Panc1 (cell line): ENCODE data around the gene PKMYT1. TPM values are rescaled to one million over a fixed set of nuclear protein-coding genes. Genes with fewer than 3 reads are reported as not detected.

Experiments used
- ATAC-seq: fragments of 200-7000 bp; cut with Tn5 transposase; 2 replicates; pipeline ENCODE4 v1.9.1; 2020; ENCODE audit warnings: mild to moderate bottlenecking, moderate library complexity
- BruUV-seq: library from RNA; stranded (reverse); fragments of 400-500 nt; replicated peaks from 2 replicates; lab custom pipeline; 2021; lab: Mats Ljungman, UMichigan
- CTCF ChIA-PET: fragments of 300-600 bp; sonication (Branson Sonifier 250); formaldehyde crosslinking; loops from one replicate; lab custom pipeline; 2022; ENCODE audit warnings: antibody characterized with exemption; lab: Charles Lee
- POLR2A ChIA-PET: fragments of 300-600 bp; sonication (Branson Sonifier 250); formaldehyde crosslinking; loops from one replicate; lab custom pipeline; 2022; ENCODE audit warnings: antibody characterized with exemption; lab: Charles Lee
- DNase-seq: peaks from one replicate; pipeline ENCODE4 v3.0.0-alpha.2; 2010; ENCODE audit warnings: low read depth, low spot score
- H3K27ac ChIP-seq: 2 replicates; pipeline ENCODE4 v1.5.1; 2011; ENCODE audit warnings: mild to moderate bottlenecking, low read length, inconsistent platforms
- H3K27me3 ChIP-seq: fragments of 200-500 bp; sonication (Bioruptor generic); 2 replicates; pipeline ENCODE4 v1.6.0; 2014; ENCODE audit warnings: low read length, inconsistent platforms; ENCODE audit not compliant: control insufficient read depth, insufficient read depth
- H3K36me3 ChIP-seq: fragments of 200-500 bp; sonication (Bioruptor generic); 2 replicates; pipeline ENCODE4 v1.5.1; 2014; ENCODE audit warnings: inconsistent platforms, mild to moderate bottlenecking, low read length, moderate library complexity; ENCODE audit not compliant: control insufficient read depth, insufficient read depth
- H3K4me1 ChIP-seq: 2 replicates; pipeline ENCODE4 v1.5.1; 2011; ENCODE audit warnings: inconsistent platforms, mild to moderate bottlenecking, low read length, moderate library complexity; ENCODE audit not compliant: control insufficient read depth, insufficient read depth
- H3K4me3 ChIP-seq, 2 experiments: 2 replicates each; pipeline ENCODE4 v1.5.1; 2011 to 2012; ENCODE audit warnings: low read depth in 2 of 2, low read length in 2 of 2, mild to moderate bottlenecking in 2 of 2, inconsistent platforms in 1 of 2, moderate library complexity in 1 of 2
- H3K9me3 ChIP-seq: fragments of 200-500 bp; sonication (Bioruptor generic); 2 replicates; pipeline ENCODE4 v1.5.1; 2014; ENCODE audit warnings: low read depth, mild to moderate bottlenecking, inconsistent platforms, low read length, moderate library complexity; ENCODE audit not compliant: control insufficient read depth, insufficient read depth
- POLR2AphosphoS5 ChIP-seq: IDR thresholded peaks from 2 replicates; pipeline ENCODE4 v1.6.1; 2012; ENCODE audit warnings: mild to moderate bottlenecking, low read depth, low read length, moderate library complexity
- SIN3A ChIP-seq: IDR thresholded peaks from 2 replicates; pipeline ENCODE4 v1.6.1; 2012; ENCODE audit warnings: low read depth, mild to moderate bottlenecking, low read length, moderate library complexity, borderline replicate concordance; ENCODE audit not compliant: insufficient read depth
- TCF7L2 ChIP-seq: IDR thresholded peaks from 2 replicates; pipeline ENCODE4 v1.6.1; 2011; ENCODE audit warnings: mild to moderate bottlenecking, low read depth, low read length, inconsistent platforms
- in situ Hi-C: cut with HindIII; loops from 2 replicates; pipeline ENCODE4 v1.10.0; 2016; ENCODE audit warnings: low sequenced_read_pairs, low pct_unique_long_range_greater_than_20kb
- intact Hi-C: fragments of 100-400 bp; cut with micrococcal nuclease; formaldehyde crosslinking; loops from one replicate; pipeline ENCODE4 v1.10.0; 2022; ENCODE audit not compliant: unreplicated experiment
- total RNA-seq: library from RNA; stranded (reverse); gene quantifications from one replicate; pipeline ENCODE4 v1.2.1, GENCODE V29; 2021; ENCODE audit not compliant: unreplicated experiment
- TF ChIP-seq, protein P1 (sequence below): fragments of 450-650 bp; IDR thresholded peaks from 2 replicates; pipeline ENCODE4 v1.5.1; 2017; ENCODE audit warnings: mild to moderate bottlenecking
- TF ChIP-seq, protein P2 (sequence below), 2 experiments: IDR thresholded peaks; 2 replicates each; pipeline ENCODE4 v1.6.1; 2011 to 2012; ENCODE audit warnings: low read depth in 2 of 2, control low read depth in 1 of 2, low read length in 1 of 2, mild to moderate bottlenecking in 1 of 2, moderate library complexity in 1 of 2; ENCODE audit not compliant: insufficient read depth in 1 of 2

The PKMYT1 gene
- total RNA-seq, 1 experiment from 2014 or later: 105 TPM

DNA sequence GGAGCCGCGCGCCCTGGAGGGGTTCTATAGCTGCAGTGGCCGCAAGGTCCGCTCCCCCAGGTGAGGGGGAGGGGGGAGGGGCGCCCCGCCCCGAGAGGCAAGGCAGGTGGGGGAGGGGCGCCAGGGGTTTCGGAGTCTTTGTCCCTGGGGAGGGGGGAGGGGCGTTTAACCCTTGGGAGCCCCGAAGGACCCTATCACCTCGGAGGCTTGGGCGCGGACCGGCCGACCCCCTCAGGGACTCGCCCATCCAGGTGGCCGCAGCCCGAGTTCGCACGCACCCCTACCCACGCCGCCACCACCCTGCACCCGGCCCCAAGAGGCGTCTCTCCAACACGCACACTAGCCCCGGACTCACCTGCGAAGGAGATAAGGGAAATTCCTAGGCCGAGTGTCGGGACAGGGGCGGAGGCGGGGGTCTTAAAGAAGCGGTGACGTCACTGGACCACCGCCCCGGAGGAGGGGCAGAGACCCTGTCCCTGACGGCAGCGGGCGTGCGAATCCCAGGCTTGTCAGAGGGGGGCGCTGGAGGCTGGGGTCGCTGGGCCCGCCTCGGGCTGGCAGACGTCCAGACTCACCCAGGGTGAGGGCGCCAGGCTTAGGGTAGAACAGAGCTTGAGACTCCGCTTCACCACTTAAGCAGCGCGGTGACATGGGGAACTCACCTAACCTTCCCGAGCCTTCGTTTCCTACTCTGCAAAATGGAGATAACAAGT, 37.7 kb upstream of the PKMYT1 start, which contains the start of gene CLDN6:
Gene CLDN6, minus strand, starts transcription at position 390 of the 713 bp plus-strand sequence. CDS start 2,162 bp downstream, outside the sequence.
- TF ChIP-seq, protein P1, sequence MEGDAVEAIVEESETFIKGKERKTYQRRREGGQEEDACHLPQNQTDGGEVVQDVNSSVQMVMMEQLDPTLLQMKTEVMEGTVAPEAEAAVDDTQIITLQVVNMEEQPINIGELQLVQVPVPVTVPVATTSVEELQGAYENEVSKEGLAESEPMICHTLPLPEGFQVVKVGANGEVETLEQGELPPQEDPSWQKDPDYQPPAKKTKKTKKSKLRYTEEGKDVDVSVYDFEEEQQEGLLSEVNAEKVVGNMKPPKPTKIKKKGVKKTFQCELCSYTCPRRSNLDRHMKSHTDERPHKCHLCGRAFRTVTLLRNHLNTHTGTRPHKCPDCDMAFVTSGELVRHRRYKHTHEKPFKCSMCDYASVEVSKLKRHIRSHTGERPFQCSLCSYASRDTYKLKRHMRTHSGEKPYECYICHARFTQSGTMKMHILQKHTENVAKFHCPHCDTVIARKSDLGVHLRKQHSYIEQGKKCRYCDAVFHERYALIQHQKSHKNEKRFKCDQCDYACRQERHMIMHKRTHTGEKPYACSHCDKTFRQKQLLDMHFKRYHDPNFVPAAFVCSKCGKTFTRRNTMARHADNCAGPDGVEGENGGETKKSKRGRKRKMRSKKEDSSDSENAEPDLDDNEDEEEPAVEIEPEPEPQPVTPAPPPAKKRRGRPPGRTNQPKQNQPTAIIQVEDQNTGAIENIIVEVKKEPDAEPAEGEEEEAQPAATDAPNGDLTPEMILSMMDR: peak; percentile 16; the same call in 1 of the 2 replicates
- TF ChIP-seq, protein P2, sequence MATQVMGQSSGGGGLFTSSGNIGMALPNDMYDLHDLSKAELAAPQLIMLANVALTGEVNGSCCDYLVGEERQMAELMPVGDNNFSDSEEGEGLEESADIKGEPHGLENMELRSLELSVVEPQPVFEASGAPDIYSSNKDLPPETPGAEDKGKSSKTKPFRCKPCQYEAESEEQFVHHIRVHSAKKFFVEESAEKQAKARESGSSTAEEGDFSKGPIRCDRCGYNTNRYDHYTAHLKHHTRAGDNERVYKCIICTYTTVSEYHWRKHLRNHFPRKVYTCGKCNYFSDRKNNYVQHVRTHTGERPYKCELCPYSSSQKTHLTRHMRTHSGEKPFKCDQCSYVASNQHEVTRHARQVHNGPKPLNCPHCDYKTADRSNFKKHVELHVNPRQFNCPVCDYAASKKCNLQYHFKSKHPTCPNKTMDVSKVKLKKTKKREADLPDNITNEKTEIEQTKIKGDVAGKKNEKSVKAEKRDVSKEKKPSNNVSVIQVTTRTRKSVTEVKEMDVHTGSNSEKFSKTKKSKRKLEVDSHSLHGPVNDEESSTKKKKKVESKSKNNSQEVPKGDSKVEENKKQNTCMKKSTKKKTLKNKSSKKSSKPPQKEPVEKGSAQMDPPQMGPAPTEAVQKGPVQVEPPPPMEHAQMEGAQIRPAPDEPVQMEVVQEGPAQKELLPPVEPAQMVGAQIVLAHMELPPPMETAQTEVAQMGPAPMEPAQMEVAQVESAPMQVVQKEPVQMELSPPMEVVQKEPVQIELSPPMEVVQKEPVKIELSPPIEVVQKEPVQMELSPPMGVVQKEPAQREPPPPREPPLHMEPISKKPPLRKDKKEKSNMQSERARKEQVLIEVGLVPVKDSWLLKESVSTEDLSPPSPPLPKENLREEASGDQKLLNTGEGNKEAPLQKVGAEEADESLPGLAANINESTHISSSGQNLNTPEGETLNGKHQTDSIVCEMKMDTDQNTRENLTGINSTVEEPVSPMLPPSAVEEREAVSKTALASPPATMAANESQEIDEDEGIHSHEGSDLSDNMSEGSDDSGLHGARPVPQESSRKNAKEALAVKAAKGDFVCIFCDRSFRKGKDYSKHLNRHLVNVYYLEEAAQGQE (IDR thresholded peaks at IDR 0.05; ENCODE audit: insufficient read depth in 1 of 2, low read depth in 2 of 2, low read length in 1 of 2): no peak
- Histone ChIP-seq H3K9me3 (no peaks in the 10 kb centered on the region), H3K36me3 (peaks cover 9% of the 10 kb centered on the region), H3K4me3 (no peak within 1 kb of the TSS), H3K27me3 (no peaks in the 10 kb centered on the region), H3K27ac (no peak within 1 kb of the TSS), H3K4me1 (peaks cover 18% of the 10 kb centered on the region)
- intact Hi-C loops (no loop called here), in situ Hi-C loops (no loop called here)
- BruUV-seq: no TSS peak
- ATAC-seq: no peak
- ChIA-PET CTCF (interaction anchor here (1.0 kb wide), 1 partner anchor 10 kb away, joined by 3 read pairs; no protein-coding TSS in a partner anchor), POLR2A (no interaction called here)
- DNase-seq: no peak

GRCh38 chr16:3017344-3017743, 37.1 kb upstream of the PKMYT1 start:
- H3K27ac ChIP-seq: no peak overlapping the region
- no TSS peak for BruUV-seq
- TF ChIP-seq POLR2AphosphoS5 (no peak), SIN3A (no peak), TCF7L2 (no peak)
- TF ChIP-seq, protein P2 (IDR thresholded peaks at IDR 0.05; ENCODE audit: insufficient read depth in 1 of 2, low read depth in 2 of 2, low read length in 1 of 2): no peak
- TF ChIP-seq, protein P1: no peak
- no peak overlapping the region for H3K4me3 ChIP-seq
- H3K27me3 ChIP-seq: no peaks in the 10 kb centered on the region
- intact Hi-C loops (no loop called here), in situ Hi-C loops (no loop called here)
- no peak for ATAC-seq
- H3K36me3 ChIP-seq: peaks cover 9% of the 10 kb centered on the region
- ChIA-PET CTCF (no interaction called here), POLR2A (no interaction called here)
- no peaks in the 10 kb centered on the region for H3K9me3 ChIP-seq
- DNase-seq: no peak
- H3K4me1 ChIP-seq: peaks cover 14% of the 10 kb centered on the region
